Measurements from ENCODE around the gene RAB27B. TPM values are rescaled to one million over a fixed set of nuclear protein-coding genes. Genes with fewer than 3 reads are reported as not detected.

Gene RAB27B
- total RNA-seq, 4 donors from 2014 or later: 0.34 to 2.5 (median 1.0) TPM

DNA sequence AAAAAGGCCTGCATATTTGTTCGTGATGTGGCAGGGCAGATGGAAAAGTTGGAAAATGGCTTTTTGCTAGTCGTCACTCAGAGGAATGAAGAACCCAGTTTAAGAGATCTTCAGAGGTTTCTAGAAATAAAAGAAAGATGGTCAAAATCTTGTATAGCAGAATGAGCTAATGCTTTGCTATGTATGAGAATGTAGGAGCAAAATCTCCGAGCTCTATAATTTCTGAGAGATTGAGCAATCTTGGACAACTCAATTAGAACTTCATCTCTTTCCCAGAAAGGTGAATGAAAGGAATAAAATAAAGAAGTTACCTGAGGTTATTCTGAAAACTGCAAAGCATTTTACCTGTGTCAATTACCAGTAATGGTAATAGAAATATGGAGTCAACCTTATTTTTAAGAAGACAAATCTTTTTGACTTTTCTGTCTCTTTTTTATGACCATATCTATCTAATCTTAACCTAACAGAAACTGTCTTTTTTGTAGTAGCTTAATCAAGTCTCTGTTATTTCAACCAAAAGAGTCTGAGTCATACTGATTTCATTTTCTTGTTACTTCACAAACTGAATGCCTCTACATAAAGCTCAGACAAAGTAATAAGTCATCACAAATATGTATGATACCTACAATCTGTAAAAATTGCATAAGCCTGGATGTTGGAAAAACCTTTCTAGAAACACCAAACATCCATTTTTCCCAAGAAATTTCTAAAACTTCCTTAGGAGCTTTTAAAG, 98.5 kb downstream of the RAB27B start:
- Histone ChIP-seq H3K9me3 (no peaks in the 10 kb centered on the region), H3K4me1 (no peaks in the 10 kb centered on the region), H3K36me3 (peaks cover 0 to 9% (median 0%) of the 10 kb centered on the region in 4 donors), H3K27ac (replicated peaks in 1 of 4) (no peak overlapping the region), H3K27me3 (no peaks in the 10 kb centered on the region), H3K4me3 (no peak overlapping the region)
- 93% methylated on average over 3 of the region's 3 CpGs for WGBS
- no peak for DNase-seq (ENCODE audit: extremely low spot score)
- intact Hi-C loops (cut with DNase I): no loop called here
- TF ChIP-seq POLR2AphosphoS5 (IDR thresholded peaks at IDR 0.05): no peak
- TF ChIP-seq, protein P1, sequence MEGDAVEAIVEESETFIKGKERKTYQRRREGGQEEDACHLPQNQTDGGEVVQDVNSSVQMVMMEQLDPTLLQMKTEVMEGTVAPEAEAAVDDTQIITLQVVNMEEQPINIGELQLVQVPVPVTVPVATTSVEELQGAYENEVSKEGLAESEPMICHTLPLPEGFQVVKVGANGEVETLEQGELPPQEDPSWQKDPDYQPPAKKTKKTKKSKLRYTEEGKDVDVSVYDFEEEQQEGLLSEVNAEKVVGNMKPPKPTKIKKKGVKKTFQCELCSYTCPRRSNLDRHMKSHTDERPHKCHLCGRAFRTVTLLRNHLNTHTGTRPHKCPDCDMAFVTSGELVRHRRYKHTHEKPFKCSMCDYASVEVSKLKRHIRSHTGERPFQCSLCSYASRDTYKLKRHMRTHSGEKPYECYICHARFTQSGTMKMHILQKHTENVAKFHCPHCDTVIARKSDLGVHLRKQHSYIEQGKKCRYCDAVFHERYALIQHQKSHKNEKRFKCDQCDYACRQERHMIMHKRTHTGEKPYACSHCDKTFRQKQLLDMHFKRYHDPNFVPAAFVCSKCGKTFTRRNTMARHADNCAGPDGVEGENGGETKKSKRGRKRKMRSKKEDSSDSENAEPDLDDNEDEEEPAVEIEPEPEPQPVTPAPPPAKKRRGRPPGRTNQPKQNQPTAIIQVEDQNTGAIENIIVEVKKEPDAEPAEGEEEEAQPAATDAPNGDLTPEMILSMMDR (IDR thresholded peaks at IDR 0.05): no peak
- no peak for TF ChIP-seq POLR2A (IDR thresholded peaks at IDR 0.05; ENCODE audit: low read depth)
- no peak for TF ChIP-seq EP300 (IDR thresholded peaks at IDR 0.05)

DNA sequence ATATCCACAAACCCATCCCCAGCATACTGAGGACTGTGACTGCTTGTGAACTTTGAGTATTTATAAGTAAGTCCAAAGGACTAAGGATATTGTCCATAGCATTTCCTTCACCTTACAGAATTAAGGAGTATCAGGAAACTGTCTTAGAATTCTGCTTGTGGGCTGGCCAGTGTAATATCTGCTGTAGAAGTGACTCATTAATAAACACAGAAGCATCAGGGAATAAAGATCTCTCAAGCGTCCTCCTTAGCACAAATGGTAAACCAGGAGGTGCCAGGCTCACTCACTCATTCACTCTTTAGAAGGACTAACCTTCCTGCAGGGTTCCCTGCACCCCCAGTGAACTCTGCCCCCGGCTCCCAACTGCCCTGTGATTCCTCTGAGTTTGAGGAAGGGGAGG, 100.0 kb downstream of the RAB27B start:
- WGBS: 70% methylated on average over 2 of the region's 2 CpGs
- Histone ChIP-seq H3K4me3 (no peak overlapping the region), H3K27ac (replicated peaks in 1 of 4) (no peak overlapping the region), H3K9me3 (no peaks in the 10 kb centered on the region), H3K4me1 (no peaks in the 10 kb centered on the region), H3K27me3 (no peaks in the 10 kb centered on the region), H3K36me3 (peaks cover 0 to 9% (median 0%) of the 10 kb centered on the region in 4 donors)
- DNase-seq (ENCODE audit: extremely low spot score): no peak
- intact Hi-C loops (cut with DNase I): no loop called here
- TF ChIP-seq EP300 (IDR thresholded peaks at IDR 0.05) (no peak), POLR2A (IDR thresholded peaks at IDR 0.05; ENCODE audit: low read depth) (no peak), POLR2AphosphoS5 (IDR thresholded peaks at IDR 0.05) (no peak)
- TF ChIP-seq, protein P1 (IDR thresholded peaks at IDR 0.05): no peak

DNA sequence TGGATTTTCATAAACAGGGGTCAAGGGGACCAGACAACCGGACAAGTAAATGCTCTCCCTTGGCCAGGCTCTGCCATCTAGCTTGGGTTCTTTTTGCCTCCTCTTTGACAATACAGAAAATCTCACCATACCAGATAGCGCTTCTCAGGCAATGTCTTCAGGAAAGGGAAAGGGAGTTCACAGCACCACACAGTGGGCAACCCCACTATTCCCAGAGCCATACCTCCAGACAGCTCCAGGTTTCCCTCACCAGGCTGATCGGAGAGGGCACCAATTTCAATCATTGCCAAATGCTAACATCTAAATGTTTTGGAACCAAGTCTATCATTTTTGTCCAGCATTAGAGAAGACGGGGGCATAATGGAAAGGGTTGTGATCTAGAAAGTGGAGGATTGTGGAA, 102.9 kb downstream of the RAB27B start:
- Histone ChIP-seq H3K27ac (replicated peaks in 1 of 4) (no peak overlapping the region), H3K9me3 (no peaks in the 10 kb centered on the region), H3K27me3 (peaks cover 0 to 3% (median 0%) of the 10 kb centered on the region in 4 donors), H3K4me1 (no peaks in the 10 kb centered on the region), H3K4me3 (no peak overlapping the region), H3K36me3 (peaks cover 0 to 15% (median 0%) of the 10 kb centered on the region in 4 donors)
- no peak for DNase-seq (ENCODE audit: extremely low spot score)
- no peak for TF ChIP-seq EP300 (IDR thresholded peaks at IDR 0.05)
- TF ChIP-seq, protein P1 (IDR thresholded peaks at IDR 0.05): no peak
- TF ChIP-seq POLR2A (IDR thresholded peaks at IDR 0.05; ENCODE audit: low read depth): no peak
- TF ChIP-seq POLR2AphosphoS5 (IDR thresholded peaks at IDR 0.05): no peak
- intact Hi-C loops (cut with DNase I): no loop called here
- WGBS: 95% methylated on average over 4 of the region's 4 CpGs

DNA sequence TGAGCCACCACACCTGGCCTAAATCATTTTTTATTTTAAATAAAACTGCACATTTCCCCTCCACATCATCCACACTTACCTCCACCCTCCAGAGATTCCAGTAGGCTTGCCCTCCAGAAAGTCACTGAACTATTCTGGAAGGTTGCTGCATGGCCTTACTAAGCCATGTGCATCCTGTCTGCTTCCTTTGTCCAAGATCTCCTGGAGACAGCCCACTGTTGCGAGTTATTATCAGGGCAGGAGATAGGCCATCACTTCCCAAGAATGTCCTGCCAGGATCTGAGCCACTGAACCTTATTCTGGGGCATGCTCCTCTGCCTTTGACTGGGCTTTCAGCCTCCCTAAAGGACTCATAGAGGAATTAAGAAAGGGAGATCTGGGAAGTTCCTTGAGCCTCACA, 104.2 kb downstream of the RAB27B start:
- Histone ChIP-seq H3K27ac (replicated peaks in 1 of 4) (no peak overlapping the region), H3K36me3 (peaks cover 0 to 27% (median 0%) of the 10 kb centered on the region in 4 donors), H3K27me3 (peaks cover 0 to 3% (median 0%) of the 10 kb centered on the region in 4 donors), H3K4me3 (no peak overlapping the region), H3K4me1 (no peaks in the 10 kb centered on the region), H3K9me3 (no peaks in the 10 kb centered on the region)
- DNase-seq (ENCODE audit: extremely low spot score): no peak
- WGBS: 75% methylated on average over 1 of the region's 1 CpG
- intact Hi-C loops (cut with DNase I): no loop called here
- TF ChIP-seq POLR2AphosphoS5 (IDR thresholded peaks at IDR 0.05): no peak
- TF ChIP-seq POLR2A (IDR thresholded peaks at IDR 0.05; ENCODE audit: low read depth): no peak
- TF ChIP-seq, protein P1 (IDR thresholded peaks at IDR 0.05): no peak
- no peak for TF ChIP-seq EP300 (IDR thresholded peaks at IDR 0.05)
